SJSA1 (cell line): ENCODE results near the gene DUSP5. TPM values are rescaled to one million over a fixed set of nuclear protein-coding genes. Genes with fewer than 3 reads are reported as not detected.

Experiments
- DNase-seq, 2 experiments: peaks; one replicate each; pipeline ENCODE4 v3.0.0-alpha.2; 2015 to 2020; ENCODE audit warnings: low spot score in 2 of 2, low read depth in 1 of 2
- H3K27ac ChIP-seq: fragments of 250-450 bp; sonication (Bioruptor Pico); 2 replicates; pipeline ENCODE4 v1.5.1; 2020; ENCODE audit warnings: mild to moderate bottlenecking, moderate library complexity
- H3K27me3 ChIP-seq: fragments of 250-450 bp; sonication (Bioruptor Pico); replicated peaks from 2 replicates; pipeline ENCODE4 v1.5.1; 2020; ENCODE audit warnings: mild to moderate bottlenecking, moderate library complexity
- H3K36me3 ChIP-seq: fragments of 250-450 bp; sonication (Bioruptor Pico); 2 replicates; pipeline ENCODE4 v1.5.1; 2020; ENCODE audit warnings: mild to moderate bottlenecking
- H3K4me1 ChIP-seq: fragments of 250-450 bp; sonication (Bioruptor Pico); replicated peaks from 2 replicates; pipeline ENCODE4 v1.6.1; 2021; ENCODE audit warnings: mild to moderate bottlenecking
- H3K4me3 ChIP-seq: fragments of 250-450 bp; sonication (Bioruptor Pico); 2 replicates; pipeline ENCODE4 v1.5.1; 2020; ENCODE audit warnings: mild to moderate bottlenecking
- H3K9me3 ChIP-seq: fragments of 250-450 bp; sonication (Bioruptor Pico); replicated peaks from 2 replicates; pipeline ENCODE4 v1.5.1; 2020; ENCODE audit warnings: mild to moderate bottlenecking
- total RNA-seq: library from RNA; depleted of rRNA; stranded (reverse); fragments of >200 nt; shearing (Covaris generic); gene quantifications from 2 replicates; pipeline ENCODE4 v1.2.3, GENCODE V29; 2014; rRNA removed

DUSP5 gene
- 12.9 and 18.9 TPM in 2 replicates for total RNA-seq

DNA sequence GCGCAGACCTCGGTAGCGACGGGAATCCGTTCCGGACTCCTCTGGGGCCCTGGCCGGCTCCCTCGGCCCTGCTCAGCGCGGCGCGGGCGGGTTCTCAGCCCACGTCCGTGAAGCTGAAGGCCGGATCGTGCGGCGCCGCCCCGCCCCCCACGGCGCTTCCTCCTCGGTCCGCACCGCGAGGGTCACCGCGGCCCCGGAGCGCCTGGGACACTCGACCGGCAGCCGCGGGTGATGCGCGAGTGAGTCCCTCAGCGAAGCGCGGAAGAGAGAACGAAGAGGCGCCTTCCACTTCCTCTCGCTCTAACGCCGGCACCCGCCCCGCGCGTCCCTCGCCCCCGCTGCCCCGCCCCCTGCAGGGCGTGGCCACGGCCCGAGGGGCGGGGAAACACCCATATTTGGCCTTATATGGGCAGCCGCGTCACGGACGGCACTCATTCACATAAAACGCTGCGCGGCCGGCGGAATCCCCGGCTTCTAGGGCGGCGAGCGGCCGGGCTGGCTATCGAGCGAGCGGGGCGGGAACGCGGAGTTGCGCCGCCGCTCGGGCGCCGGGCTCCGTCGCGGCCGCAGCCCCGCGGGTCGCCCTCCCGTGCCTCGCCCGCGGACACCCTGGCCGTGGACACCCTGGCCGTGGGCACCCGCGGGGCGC lies at the start of gene DUSP5:
Gene DUSP5 (plus strand): TSS at position 470 of the 649 bp plus-strand sequence. CDS start 215 bp downstream, outside the sequence.
- no peaks in the 10 kb centered on the region for H3K27me3 ChIP-seq
- DNase-seq = peak; percentile 93 to 94
- peak within 1 kb of the TSS; percentile 84 for H3K27ac ChIP-seq
- H3K36me3 ChIP-seq = peaks cover 9% of the 10 kb centered on the region; the same call in 1 of the 2 replicates
- peak within 1 kb of the TSS; percentile 73 for H3K4me3 ChIP-seq
- peaks cover 62% of the 10 kb centered on the region for H3K4me1 ChIP-seq
- H3K9me3 ChIP-seq = no peaks in the 10 kb centered on the region

GRCh38 chr10:110448682-110449418 lies 48.9 kb upstream of the DUSP5 start:
- Histone ChIP-seq H3K4me3 (no peak overlapping the region), H3K27me3 (no peaks in the 10 kb centered on the region), H3K9me3 (no peaks in the 10 kb centered on the region), H3K36me3 (no peaks in the 10 kb centered on the region), H3K4me1 (peaks cover 14% of the 10 kb centered on the region), H3K27ac (no peak overlapping the region)
- no peak for DNase-seq

GRCh38 chr10:110455446-110455845 lies 42.3 kb upstream of the DUSP5 start:
- no peak for DNase-seq
- Histone ChIP-seq H3K27ac (no peak overlapping the region), H3K27me3 (no peaks in the 10 kb centered on the region), H3K9me3 (no peaks in the 10 kb centered on the region), H3K4me1 (peaks cover 28% of the 10 kb centered on the region), H3K36me3 (no peaks in the 10 kb centered on the region), H3K4me3 (no peak overlapping the region)

- H3K27ac ChIP-seq = no peak overlapping the region
- no peaks in the 10 kb centered on the region for H3K36me3 ChIP-seq
- peaks cover 34% of the 10 kb centered on the region for H3K4me1 ChIP-seq
- H3K4me3 ChIP-seq = no peak overlapping the region
- no peak for DNase-seq
- H3K27me3 ChIP-seq = no peaks in the 10 kb centered on the region
- no peaks in the 10 kb centered on the region for H3K9me3 ChIP-seq
Measured at GRCh38 chr10:110456046-110456445, 41.7 kb upstream of the DUSP5 start.

GRCh38 chr10:110456523-110457091 lies 41.1 kb upstream of the DUSP5 start:
- Histone ChIP-seq H3K4me1 (peaks cover 40% of the 10 kb centered on the region), H3K9me3 (no peaks in the 10 kb centered on the region), H3K36me3 (no peaks in the 10 kb centered on the region), H3K4me3 (no peak overlapping the region), H3K27ac (no peak overlapping the region), H3K27me3 (no peaks in the 10 kb centered on the region)
- DNase-seq = no peak

DNA sequence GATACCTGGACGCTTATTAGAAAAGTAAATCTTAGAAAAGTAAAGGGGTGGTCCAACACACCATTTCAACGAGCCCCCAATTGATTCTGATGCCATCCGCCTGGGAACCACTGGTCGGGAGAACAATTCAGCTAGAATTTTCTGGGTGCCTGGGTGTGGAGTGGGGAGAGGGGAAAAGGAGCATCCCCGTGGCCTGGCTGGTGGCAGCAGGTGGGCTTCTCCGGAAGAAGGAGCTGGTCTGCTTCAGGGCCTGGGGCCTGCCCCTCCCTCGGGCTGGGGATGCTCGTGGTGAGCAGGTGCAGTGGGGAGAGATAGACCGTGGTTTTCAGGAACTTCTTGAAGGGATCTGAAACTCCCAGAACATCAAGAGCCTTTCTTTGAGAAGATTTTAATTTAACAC lies 39.9 kb upstream of the DUSP5 start:
- Histone ChIP-seq H3K4me3 (no peak overlapping the region), H3K27me3 (no peaks in the 10 kb centered on the region)
- no peak for DNase-seq

GRCh38 chr10:110458266-110458920 lies 39.3 kb upstream of the DUSP5 start:
- Histone ChIP-seq H3K9me3 (no peaks in the 10 kb centered on the region), H3K36me3 (no peaks in the 10 kb centered on the region), H3K4me3 (no peak overlapping the region), H3K27me3 (no peaks in the 10 kb centered on the region), H3K27ac (no peak overlapping the region), H3K4me1 (peaks cover 43% of the 10 kb centered on the region)
- DNase-seq = no peak

More for the DNA sequence above, 39.9 kb upstream of the DUSP5 start:
- H3K4me1 ChIP-seq = peaks cover 43% of the 10 kb centered on the region
- H3K9me3 ChIP-seq = no peaks in the 10 kb centered on the region
- H3K36me3 ChIP-seq = no peaks in the 10 kb centered on the region
- no peak overlapping the region for H3K27ac ChIP-seq

GRCh38 chr10:110459600-110459999 lies 38.1 kb upstream of the DUSP5 start:
- Histone ChIP-seq H3K4me1 (peaks cover 36% of the 10 kb centered on the region), H3K27ac (peak overlapping the region; percentile 74), H3K9me3 (no peaks in the 10 kb centered on the region), H3K27me3 (no peaks in the 10 kb centered on the region), H3K4me3 (no peak overlapping the region), H3K36me3 (no peaks in the 10 kb centered on the region)
- no peak for DNase-seq

DNA sequence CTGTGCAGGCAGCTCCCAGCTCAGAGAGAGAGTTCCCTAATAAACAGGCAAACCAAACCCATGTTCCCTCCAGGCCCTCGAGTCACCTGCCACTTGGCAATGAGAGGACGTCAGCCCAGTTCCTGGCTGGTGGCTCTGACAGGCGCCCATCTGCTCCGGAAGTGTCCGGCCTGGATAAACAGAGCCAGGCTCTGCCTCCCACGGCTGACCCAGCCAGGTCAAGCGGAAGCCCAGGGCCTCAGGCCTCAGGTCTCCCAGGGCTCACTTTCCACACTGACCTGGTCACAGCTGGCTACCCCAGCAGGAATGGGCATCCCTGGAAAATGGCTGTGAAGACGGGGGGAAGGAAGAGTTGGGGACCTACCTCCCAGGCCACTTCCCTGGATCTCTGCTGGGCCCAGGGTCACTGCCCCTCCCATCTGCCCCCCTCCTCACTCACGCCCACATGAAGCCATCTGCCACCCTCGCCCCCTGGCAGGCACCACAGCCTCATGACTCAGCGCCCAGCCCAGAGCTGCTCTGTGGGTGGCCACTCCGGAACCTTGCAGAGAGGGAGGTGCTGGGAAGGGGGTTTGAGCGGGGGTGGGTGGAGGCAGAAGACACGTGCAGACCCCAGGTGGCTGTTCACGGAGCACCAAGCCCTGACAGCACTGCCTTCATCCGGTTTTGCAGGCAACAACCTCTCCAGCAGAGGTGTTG lies 37.4 kb upstream of the DUSP5 start:
- Histone ChIP-seq H3K27me3 (no peaks in the 10 kb centered on the region), H3K36me3 (no peaks in the 10 kb centered on the region), H3K4me1 (peaks cover 34% of the 10 kb centered on the region), H3K4me3 (no peak overlapping the region), H3K9me3 (no peaks in the 10 kb centered on the region), H3K27ac (peak overlapping the region; percentile 74)
- peak; percentile 82 to 87 for DNase-seq

DNA sequence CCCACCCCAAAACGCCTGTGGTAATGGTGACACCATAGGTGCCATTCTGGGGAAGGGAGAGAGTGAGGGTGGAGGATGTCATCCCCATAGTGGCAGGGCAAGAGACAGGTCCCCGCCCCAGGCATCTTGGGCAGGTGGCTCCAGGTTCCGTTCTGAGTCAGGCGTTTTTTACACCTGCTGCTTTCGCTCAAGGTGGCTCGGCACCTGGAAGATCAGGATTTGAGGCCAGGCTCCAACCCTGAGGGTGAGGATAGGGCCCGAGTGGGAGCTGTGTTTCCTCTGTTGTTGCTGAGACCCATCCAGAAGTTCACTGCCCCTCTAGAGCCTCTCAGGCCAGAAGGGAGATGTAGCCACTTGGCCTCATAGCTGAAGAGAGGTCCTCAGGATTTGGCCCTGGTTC lies 36.6 kb upstream of the DUSP5 start:
- Histone ChIP-seq H3K4me1 (peaks cover 34% of the 10 kb centered on the region), H3K9me3 (no peaks in the 10 kb centered on the region), H3K27ac (no peak overlapping the region), H3K4me3 (no peak overlapping the region), H3K36me3 (no peaks in the 10 kb centered on the region), H3K27me3 (no peaks in the 10 kb centered on the region)
- DNase-seq = no peak

- Histone ChIP-seq H3K36me3 (no peaks in the 10 kb centered on the region), H3K4me3 (no peak overlapping the region), H3K4me1 (peaks cover 34% of the 10 kb centered on the region), H3K27ac (no peak overlapping the region), H3K9me3 (no peaks in the 10 kb centered on the region), H3K27me3 (no peaks in the 10 kb centered on the region)
- DNase-seq = peak in 1 of 2 experiments; percentile 31
Measured at GRCh38 chr10:110461530-110461929, 36.2 kb upstream of the DUSP5 start.

GRCh38 chr10:110462166-110463095 lies 35.3 kb upstream of the DUSP5 start:
- no peaks in the 10 kb centered on the region for H3K9me3 ChIP-seq
- H3K27me3 ChIP-seq = no peaks in the 10 kb centered on the region
- H3K4me1 ChIP-seq = peaks cover 34% of the 10 kb centered on the region
- H3K36me3 ChIP-seq = no peaks in the 10 kb centered on the region
- no peak overlapping the region for H3K4me3 ChIP-seq
- DNase-seq = no peak
- H3K27ac ChIP-seq = no peak overlapping the region
